Keratinocyte (primary cell): Measurements from ENCODE around the gene SARNP.

Experiments
- CTCF ChIP-seq, 3 experiments: IDR thresholded peaks in 1 of 3; conservative IDR thresholded peaks in 1 of 3; optimal IDR thresholded peaks in 1 of 3; 2 replicates in 2 of 3; 3 replicates in 1 of 3; pipeline versions ENCODE3 to v1.5.1; 2011; ENCODE audit warnings: low read length in 3 of 3, mild to moderate bottlenecking in 3 of 3, moderate library complexity in 2 of 3, control low read depth in 1 of 3, inconsistent platforms in 1 of 3; ENCODE audit not compliant: insufficient read depth in 2 of 3; ENCODE audit errors: extremely low read depth in 1 of 3
- EZH2 ChIP-seq: IDR thresholded peaks from one replicate; pipeline ENCODE4 v1.6.1; 2012; ENCODE audit warnings: inconsistent platforms, mild to moderate bottlenecking, low read length, moderate library complexity

DNA sequence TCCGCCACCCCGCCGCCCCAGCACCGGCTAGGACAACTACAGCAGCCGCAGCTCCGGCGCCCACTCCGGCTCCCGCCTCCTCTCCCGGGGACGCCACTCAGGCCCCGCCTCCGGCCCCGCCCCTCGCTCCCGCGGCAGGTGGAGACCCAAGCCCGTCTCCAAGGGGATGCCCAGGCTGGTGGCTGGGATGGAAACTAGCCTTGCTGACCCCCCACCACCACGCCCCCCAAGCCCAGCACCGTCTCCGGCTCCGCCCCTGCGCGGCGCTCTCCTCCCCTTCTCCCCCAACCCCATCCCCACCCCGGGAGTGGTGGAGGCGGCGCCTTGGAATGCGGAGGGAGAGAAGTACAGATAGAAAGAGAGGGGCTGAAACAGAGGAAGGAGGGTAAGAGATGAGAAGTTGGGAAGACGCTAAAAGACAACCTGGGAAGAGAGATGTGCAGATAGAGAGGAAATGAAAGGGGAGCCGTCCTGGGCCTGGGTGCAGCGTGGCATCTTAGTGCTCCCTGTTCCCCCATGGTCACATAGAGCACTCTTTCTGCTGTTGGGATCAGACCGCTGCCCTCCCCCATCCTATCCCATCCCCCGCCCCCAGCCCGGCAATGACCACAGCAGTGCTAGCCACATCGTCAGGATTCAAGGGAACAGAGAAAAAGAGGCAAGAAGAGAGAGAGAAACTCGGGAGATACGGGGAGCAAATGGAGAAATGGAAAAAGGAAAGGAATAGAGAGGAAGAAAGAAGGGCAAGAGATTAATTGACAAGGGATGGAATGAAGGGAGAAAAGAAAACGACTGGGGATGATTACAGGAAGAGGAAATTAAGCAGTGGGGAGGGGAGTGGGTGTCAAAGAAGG, 109.5 kb downstream of the SARNP start, which contains the start of gene ITGA7:
- TF ChIP-seq CTCF (optimal IDR thresholded peaks at IDR 0.05 in 1 of 3, IDR thresholded peaks at IDR 0.05 in 1 of 3, conservative IDR thresholded peaks at IDR 0.05 in 1 of 3; ENCODE audit: extremely low read depth in 1 of 3, insufficient read depth in 2 of 3, low read length in 3 of 3) (no peak), EZH2 (no peak)
